MM.1S (cell line): ENCODE results near the gene TENM4.

Source experiments
- DNase-seq: peaks from one replicate; pipeline ENCODE4 v3.0.0-alpha.2; 2015
- H2AFZ ChIP-seq: fragments of 300-600 bp; sonication (generic); 2 replicates; pipeline ENCODE4 v1.6.0; 2016; ENCODE audit warnings: antibody characterized with exemption, low read length
- H3F3A ChIP-seq: fragments of 300-600 bp; sonication (generic); 2 replicates; pipeline ENCODE4 v1.6.1; 2016; ENCODE audit warnings: mild to moderate bottlenecking, antibody characterized with exemption, low read length, moderate library complexity, mixed read lengths; ENCODE audit not compliant: insufficient read depth
- H3K27ac ChIP-seq: fragments of 300-600 bp; sonication (generic); 2 replicates; pipeline ENCODE4 v1.5.1; 2016; ENCODE audit warnings: mild to moderate bottlenecking, low read length
- H3K27me3 ChIP-seq: fragments of 300-600 bp; sonication (generic); replicated peaks from 2 replicates; pipeline ENCODE4 v1.6.0; 2016; ENCODE audit warnings: low read length; ENCODE audit not compliant: insufficient read depth
- H3K36me3 ChIP-seq: fragments of 300-600 bp; sonication (generic); replicated peaks from 2 replicates; pipeline ENCODE4 v1.6.1; 2016; ENCODE audit warnings: mild to moderate bottlenecking, low read length, mixed read lengths; ENCODE audit not compliant: insufficient read depth
- H3K4me1 ChIP-seq: fragments of 300-600 bp; sonication (generic); 2 replicates; pipeline ENCODE4 v1.6.1; 2016; ENCODE audit warnings: low read length, mixed read lengths
- H3K4me2 ChIP-seq: fragments of 300-600 bp; sonication (generic); 2 replicates; pipeline ENCODE4 v1.6.0; 2016; ENCODE audit warnings: low read depth, low read length
- H3K4me3 ChIP-seq: fragments of 300-600 bp; sonication (generic); 2 replicates; pipeline ENCODE4 v1.5.1; 2016; ENCODE audit warnings: low read length, mixed read lengths
- H3K79me2 ChIP-seq: fragments of 300-600 bp; sonication (generic); 2 replicates; pipeline ENCODE4 v1.6.1; 2016; ENCODE audit warnings: mixed run types, low read length, mixed read lengths
- H3K9ac ChIP-seq: fragments of 300-600 bp; sonication (generic); 2 replicates; pipeline ENCODE4 v1.6.1; 2016; ENCODE audit warnings: low read length, mixed read lengths
- H3K9me2 ChIP-seq: fragments of 300-600 bp; sonication (generic); replicated peaks from 2 replicates; pipeline ENCODE4 v1.6.1; 2016; ENCODE audit warnings: mild to moderate bottlenecking, low read length, mixed read lengths; ENCODE audit not compliant: insufficient read depth
- H3K9me3 ChIP-seq: fragments of 300-600 bp; sonication (generic); replicated peaks from 2 replicates; pipeline ENCODE4 v1.6.1; 2016; ENCODE audit warnings: mild to moderate bottlenecking, low read length, mixed read lengths; ENCODE audit not compliant: insufficient read depth
- H4K20me1 ChIP-seq: fragments of 300-600 bp; sonication (generic); 2 replicates; pipeline ENCODE4 v1.6.1; 2016; ENCODE audit warnings: mild to moderate bottlenecking, low read length, moderate library complexity, mixed read lengths; ENCODE audit not compliant: insufficient read depth
- CTCF ChIP-seq: fragments of 300-600 bp; sonication (generic); IDR thresholded peaks from 2 replicates; pipeline ENCODE4 v1.5.1; 2016; ENCODE audit warnings: antibody characterized with exemption, low read length, mixed read lengths
- EZH2 ChIP-seq: fragments of 300-600 bp; sonication (generic); optimal IDR thresholded peaks from 2 replicates; pipeline ENCODE3; 2017; ENCODE audit warnings: low read depth, mild to moderate bottlenecking, antibody characterized with exemption, low read length, mixed read lengths
- EZH2phosphoT487 ChIP-seq: fragments of 300-600 bp; sonication (generic); IDR thresholded peaks from 2 replicates; pipeline ENCODE4 v1.6.1; 2018; ENCODE audit warnings: antibody characterized with exemption, low read length

Gene TENM4

DNA sequence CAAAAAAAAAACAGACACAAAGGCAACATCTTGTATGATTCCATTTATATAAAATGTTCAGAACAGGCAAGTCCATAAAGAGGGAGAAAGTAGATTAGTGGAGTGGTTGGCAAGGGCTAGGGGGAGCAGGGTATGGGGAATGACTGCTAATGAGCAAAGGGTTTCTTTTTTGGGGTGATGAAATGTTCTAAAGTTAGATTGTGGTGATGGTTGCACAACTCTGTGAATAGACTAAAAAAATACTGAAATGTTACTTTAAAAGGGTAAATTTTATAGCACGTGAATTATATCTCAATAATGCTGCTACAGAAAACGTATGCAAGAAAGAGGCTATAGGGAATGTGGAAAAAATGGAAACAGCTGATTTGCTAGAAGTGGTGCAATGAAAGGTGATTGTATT lies 155.1 kb downstream of the TENM4 start:
- Histone ChIP-seq H3K27ac (no peak overlapping the region), H3K4me1 (no peaks in the 10 kb centered on the region), H3K36me3 (no peaks in the 10 kb centered on the region), H3K4me2 (no peak overlapping the region), H4K20me1 (no peaks in the 10 kb centered on the region), H3K9me2 (no peaks in the 10 kb centered on the region), H3K4me3 (no peak overlapping the region), H3F3A (no peaks in the 10 kb centered on the region), H2AFZ (no peak overlapping the region), H3K27me3 (no peaks in the 10 kb centered on the region), H3K79me2 (no peaks in the 10 kb centered on the region), H3K9ac (no peak overlapping the region), H3K9me3 (no peaks in the 10 kb centered on the region)
- DNase-seq = no peak
- TF ChIP-seq EZH2phosphoT487 (no peak), EZH2 (no peak), CTCF (no peak)

GRCh38 chr11:79276736-79277325 lies 164.0 kb downstream of the TENM4 start:
- DNase-seq = no peak
- TF ChIP-seq EZH2phosphoT487 = no peak
- TF ChIP-seq EZH2 = no peak
- TF ChIP-seq CTCF = no peak
- Histone ChIP-seq H3K9me3 (no peaks in the 10 kb centered on the region), H3K36me3 (no peaks in the 10 kb centered on the region), H3K79me2 (no peaks in the 10 kb centered on the region), H2AFZ (no peak overlapping the region), H3K9ac (no peak overlapping the region), H3K27ac (no peak overlapping the region), H4K20me1 (no peaks in the 10 kb centered on the region), H3K4me3 (no peak overlapping the region), H3F3A (no peaks in the 10 kb centered on the region), H3K27me3 (no peaks in the 10 kb centered on the region), H3K9me2 (no peaks in the 10 kb centered on the region), H3K4me2 (no peak overlapping the region), H3K4me1 (no peaks in the 10 kb centered on the region)

DNA sequence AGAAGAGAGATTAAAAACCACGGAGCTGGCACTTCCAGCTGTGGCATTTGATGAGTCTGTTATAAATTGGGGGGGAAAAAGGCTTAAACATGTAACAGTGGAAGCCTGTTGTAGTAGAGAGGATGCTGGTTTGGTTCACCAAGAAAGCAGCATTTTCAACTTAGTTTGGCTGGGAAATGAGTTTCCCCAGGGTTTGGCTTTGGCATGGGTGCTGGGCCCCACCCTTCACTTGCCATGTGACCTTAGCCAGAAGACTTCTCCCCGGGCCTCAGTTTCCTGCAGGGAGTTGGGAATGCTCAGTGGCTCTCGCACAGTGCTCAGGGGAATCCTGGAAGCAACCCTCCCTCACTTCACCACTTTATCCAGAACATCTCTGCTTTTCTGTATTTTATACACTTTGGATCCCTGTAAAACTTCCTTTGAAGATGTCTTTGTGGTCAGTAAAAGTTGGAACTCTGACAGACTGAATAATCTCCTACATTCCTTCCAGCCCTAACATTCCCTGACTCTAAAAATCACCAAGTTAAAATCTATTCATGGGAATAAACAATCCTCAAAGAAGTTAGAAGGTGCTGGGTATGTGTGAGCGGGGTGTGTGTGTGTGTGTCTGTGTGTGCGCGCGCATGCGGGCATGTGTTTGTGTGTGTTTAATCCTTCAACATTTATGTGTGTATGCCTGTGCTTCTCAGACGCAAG lies 166.0 kb downstream of the TENM4 start:
- H3K9me3 ChIP-seq = no peaks in the 10 kb centered on the region
- H3K4me3 ChIP-seq = no peak overlapping the region
- no peaks in the 10 kb centered on the region for H3F3A ChIP-seq
- H3K9me2 ChIP-seq = no peaks in the 10 kb centered on the region
- no peaks in the 10 kb centered on the region for H3K27me3 ChIP-seq
- no peaks in the 10 kb centered on the region for H4K20me1 ChIP-seq
- DNase-seq = no peak
- no peak overlapping the region for H3K4me2 ChIP-seq
- H3K9ac ChIP-seq = no peak overlapping the region
- no peak for TF ChIP-seq CTCF
- H3K79me2 ChIP-seq = no peaks in the 10 kb centered on the region
- H3K4me1 ChIP-seq = no peaks in the 10 kb centered on the region
- no peaks in the 10 kb centered on the region for H3K36me3 ChIP-seq
- H2AFZ ChIP-seq = no peak overlapping the region
- H3K27ac ChIP-seq = no peak overlapping the region
